ENCODE results near the gene TGFBR3L. TPM values are rescaled to one million over a fixed set of nuclear protein-coding genes. Genes with fewer than 3 reads are reported as not detected.
"Not testable (repeated sequence)": the region's sequence is repeated elsewhere in the genome, so short reads cannot be mapped to it uniquely, and the experiment has no call there.

The TGFBR3L gene
- total RNA-seq, 1 experiment from 2014 or later: not detected

DNA sequence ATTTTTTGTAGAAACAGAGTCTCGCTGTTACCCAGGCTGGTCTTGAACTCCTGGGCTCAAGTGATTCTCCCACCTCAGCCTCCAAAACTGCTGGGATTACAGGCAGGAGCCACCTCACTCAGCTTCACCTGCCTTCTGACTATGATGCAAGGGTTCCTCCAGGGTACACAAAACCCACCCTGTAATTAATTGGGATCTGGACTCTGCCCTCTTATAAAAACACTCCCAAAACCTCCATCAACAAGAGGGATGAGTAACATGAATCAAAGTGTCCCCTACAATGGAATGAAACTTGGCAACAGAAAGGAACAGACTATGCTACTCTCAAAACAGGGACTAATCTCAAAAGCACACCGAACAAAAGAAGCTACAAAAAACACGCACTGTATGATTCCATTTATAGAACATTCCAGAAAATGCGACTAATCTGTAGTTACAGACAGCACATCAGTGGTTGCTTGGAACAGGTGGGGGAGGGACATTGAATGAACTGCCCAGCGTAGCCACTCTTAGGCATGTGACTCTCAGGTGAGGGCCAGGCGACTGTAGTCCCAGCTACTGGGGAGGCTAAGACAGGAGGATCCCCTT is 37.3 kb upstream of the TGFBR3L start:
- in situ Hi-C loops (cut with HindIII; ENCODE audit: low pct_unique_long_range_greater_than_20kb, low sequenced_read_pairs): no loop called here
- no peak for DNase-seq (ENCODE audit: low read depth)

GRCh38 chr19:7879111-7879807 is 35.4 kb upstream of the TGFBR3L start:
- in situ Hi-C loops (cut with HindIII; ENCODE audit: low pct_unique_long_range_greater_than_20kb, low sequenced_read_pairs): no loop called here
- DNase-seq (ENCODE audit: low read depth): no peak

DNA sequence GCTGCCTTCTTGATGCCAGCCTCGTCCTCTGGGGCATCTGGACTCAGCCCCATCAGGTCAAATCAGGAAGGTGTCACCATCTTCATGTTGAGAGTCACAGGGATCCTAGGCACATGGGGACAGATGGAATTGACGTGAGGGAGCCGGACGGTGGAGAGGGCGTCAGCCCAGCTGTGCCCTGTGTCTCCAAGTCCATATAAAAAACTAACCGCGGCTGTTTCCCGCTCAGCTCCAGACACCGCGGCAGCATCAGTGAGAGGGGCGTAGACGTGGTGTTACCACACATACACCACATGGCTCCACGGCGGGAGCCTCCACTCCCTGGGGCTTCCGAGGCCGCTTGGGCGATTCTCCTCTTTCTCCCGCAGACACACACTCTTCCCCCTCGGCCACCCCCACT is 34.8 kb upstream of the TGFBR3L start:
- no peak for DNase-seq (ENCODE audit: low read depth)
- in situ Hi-C loops (cut with HindIII; ENCODE audit: low pct_unique_long_range_greater_than_20kb, low sequenced_read_pairs): no loop called here

DNA sequence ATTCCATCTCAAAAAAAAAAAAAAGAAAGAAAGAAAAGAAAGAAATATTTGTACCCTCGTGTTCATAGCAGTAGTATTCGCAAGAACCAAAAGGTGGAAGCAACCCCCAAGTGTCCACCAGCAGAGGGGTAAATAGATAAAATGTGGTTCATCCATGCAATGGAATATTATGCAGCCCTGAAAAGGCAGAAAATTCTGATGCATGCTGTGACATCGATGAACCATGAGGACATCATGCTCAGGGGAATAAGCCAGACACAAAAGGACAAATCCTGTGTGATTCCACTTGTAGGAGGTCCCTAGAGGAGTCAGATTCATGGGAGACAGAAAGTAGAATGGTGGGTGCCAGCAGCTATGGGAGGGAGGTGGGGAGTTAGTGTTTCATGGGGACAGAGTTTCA is 32.7 kb upstream of the TGFBR3L start:
- in situ Hi-C loops (cut with HindIII; ENCODE audit: low pct_unique_long_range_greater_than_20kb, low sequenced_read_pairs): no loop called here
- no peak for DNase-seq (ENCODE audit: low read depth)

DNA sequence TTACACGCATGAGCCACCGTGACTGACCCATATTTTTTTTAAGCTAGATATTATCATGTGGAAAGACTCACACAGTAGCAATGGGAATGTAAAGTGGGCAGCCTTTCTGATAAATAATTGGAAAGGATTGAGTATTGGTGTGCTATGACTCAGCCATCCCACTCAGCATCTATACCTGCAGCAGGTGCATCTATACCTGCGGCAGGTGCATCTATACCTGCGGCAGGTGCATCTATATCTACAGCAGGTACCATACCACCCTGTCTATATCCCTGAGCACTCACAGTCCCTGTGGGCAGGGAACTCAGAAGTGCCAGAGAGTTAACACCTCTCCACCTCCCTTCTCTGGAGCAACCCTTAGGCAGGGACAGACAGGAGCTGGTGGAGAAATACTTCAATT is 31.5 kb upstream of the TGFBR3L start:
- no peak for DNase-seq (ENCODE audit: low read depth)
- in situ Hi-C loops (cut with HindIII; ENCODE audit: low pct_unique_long_range_greater_than_20kb, low sequenced_read_pairs): no loop called here

DNA sequence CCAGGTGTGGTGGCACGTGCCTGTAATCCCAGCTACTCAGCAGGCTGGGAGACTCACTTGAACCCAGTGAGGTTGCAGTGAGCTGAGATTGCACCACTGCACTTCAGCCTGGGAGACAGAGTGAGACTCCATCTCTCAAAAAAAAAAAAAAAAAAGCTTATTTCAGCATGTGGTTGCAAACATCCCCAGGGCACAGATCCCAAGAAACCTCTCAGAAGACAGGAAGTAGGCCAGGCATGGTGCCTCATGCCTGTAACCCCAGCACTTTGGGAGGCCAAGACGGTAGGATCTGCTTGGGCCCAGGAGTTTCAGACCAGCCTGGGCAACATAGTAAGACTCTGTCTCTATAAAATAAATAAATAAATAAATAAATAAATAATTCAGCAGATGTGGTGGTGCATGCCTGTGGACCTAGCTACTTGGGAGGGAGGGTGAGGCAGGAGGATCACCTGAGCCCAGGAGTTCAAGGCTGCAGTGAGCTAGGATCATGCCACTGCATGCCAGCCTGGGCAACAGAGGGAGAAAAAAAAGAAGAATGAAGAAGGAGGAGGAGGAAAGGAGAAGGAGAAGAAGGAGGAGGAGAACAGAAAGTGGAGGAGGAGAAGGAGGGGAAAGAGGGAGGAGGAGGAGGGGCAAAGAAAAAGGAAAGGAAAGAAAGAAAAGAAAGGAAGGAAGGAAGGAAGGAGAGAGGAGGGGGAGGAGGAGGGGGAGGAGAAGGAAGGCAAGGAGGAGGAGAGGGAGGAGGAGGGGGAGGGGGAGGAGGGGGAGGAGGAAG is 30.6 kb upstream of the TGFBR3L start:
- no peak for DNase-seq (ENCODE audit: low read depth)
- in situ Hi-C loops (cut with HindIII; ENCODE audit: low pct_unique_long_range_greater_than_20kb, low sequenced_read_pairs): no loop called here

GRCh38 chr19:7885818-7886217 is 28.8 kb upstream of the TGFBR3L start:
- DNase-seq (ENCODE audit: low read depth): no peak

DNA sequence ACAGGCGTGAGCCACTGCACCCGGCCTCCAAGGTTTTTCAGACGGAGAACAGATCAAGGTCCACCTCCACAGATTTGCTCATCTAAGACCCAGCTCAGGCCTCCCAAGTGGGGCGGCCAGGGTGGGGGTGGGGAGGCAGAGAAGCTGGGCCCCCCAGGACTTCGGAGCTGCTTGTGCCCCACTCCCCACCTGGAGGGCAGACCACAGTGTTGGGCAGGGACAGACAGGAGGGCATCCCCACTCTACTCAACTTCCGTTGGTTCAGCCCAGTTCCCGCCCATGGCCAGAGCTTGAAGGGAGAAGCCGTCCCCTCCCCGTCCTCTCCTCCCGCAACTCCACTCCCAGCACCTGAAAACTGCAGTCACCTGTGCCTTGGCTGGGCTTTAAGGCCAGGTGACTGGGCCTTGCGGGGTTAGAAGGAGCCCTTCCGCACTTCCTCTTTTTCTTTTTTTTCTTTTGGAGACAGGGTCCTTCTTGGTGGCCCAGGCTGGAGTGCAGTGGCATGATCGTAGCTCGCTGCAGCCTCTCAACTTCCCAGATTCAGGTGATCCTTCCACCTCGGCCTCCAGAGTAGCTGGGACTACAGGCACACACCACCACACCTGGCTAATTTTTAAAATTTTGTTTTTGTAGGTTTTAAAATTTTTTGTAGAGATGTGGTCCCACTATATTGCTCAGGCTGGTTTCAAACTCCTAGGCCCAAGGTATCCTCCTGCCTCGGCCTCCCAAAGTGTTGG is 27.1 kb upstream of the TGFBR3L start:
- DNase-seq (ENCODE audit: low read depth): no peak
- in situ Hi-C loops (cut with HindIII; ENCODE audit: low pct_unique_long_range_greater_than_20kb, low sequenced_read_pairs): no loop called here

More at GRCh38 chr19:7885818-7886217, 28.8 kb upstream of the TGFBR3L start:
- in situ Hi-C loops (cut with HindIII; ENCODE audit: low pct_unique_long_range_greater_than_20kb, low sequenced_read_pairs): no loop called here

DNA sequence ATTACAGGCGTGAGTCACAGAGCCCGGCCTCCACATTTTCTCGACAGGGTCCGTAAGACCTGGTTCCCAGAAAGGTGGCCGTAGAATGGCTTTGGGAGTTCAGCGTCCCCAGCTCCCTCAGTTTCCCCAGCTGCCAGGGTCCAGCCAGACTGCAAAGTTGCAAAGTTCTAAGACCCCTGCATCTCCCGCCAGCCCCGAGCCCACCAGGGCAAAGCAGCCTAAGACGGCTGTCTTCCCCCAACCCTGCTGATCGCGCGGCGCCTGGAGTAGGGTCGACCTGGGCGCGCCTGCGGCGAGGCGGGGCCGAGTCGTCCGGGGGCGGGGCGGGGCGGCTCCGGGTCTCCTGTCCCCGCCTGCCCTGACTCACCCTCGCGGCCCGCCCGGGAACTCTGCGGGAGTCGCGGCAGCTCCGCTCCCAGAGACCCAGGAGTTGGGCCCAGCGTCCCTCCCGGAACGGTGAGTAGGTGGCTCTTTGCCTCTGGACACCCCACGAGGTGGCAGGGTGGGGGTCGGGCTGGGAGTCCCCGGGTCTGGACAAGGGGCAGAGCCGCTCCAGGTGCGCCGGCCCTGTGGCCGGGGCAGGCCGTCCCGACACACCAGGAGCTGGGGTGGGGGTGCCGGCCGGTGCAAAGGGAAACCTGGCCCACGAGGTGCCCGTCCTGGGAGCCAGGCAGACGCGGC is 26.3 kb upstream of the TGFBR3L start, which contains the start of gene LRRC8E:
LRRC8E (plus strand) TSS at position 366 of the 681 bp plus-strand sequence. CDS start 7,094 bp downstream, outside the sequence.
- in situ Hi-C loops (cut with HindIII; ENCODE audit: low pct_unique_long_range_greater_than_20kb, low sequenced_read_pairs): no loop called here
- DNase-seq (ENCODE audit: low read depth): peak; percentile 39

GRCh38 chr19:7888826-7889217 is 25.8 kb upstream of the TGFBR3L start:
- in situ Hi-C loops (cut with HindIII; ENCODE audit: low pct_unique_long_range_greater_than_20kb, low sequenced_read_pairs): no loop called here
- DNase-seq (ENCODE audit: low read depth): no peak

DNA sequence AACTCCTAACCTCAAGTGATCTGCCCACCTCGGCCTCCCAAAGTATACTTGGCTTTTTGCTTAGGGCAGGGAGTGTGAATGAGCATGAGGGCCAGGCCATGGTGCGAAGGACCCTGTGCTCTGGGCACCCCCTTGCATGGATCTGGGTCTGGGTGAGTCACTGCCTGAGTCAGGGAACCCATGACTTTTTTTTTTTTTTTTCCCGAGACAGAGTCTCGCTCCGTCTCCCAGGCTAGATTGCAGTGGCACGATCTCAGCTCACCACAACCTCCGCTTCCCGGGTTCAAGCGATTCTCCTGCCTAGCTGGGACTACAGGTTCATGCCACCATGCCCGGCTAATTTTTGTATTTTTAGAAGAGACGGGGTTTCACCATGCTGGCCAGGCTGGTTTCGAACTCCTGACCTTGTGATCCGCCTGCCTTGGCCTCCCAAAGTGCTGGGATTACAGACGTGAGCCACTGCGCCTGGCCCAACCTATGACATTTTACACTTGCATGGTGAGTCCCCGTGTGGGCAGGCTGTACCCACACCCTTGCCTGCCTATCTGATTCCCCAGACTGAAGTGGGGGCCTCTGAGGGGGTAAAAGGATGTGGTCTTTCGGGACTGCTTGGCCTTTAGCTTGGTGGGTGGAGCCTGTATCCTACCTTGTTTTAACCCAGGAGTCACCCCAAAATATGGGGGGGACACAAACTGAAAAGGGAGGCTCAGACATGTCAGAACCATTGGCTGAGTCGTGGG is 21.1 kb upstream of the TGFBR3L start:
- peak; percentile 51 for DNase-seq (ENCODE audit: low read depth)
- in situ Hi-C loops (cut with HindIII; ENCODE audit: low pct_unique_long_range_greater_than_20kb, low sequenced_read_pairs): not testable (repeated sequence)

- no peak for DNase-seq (ENCODE audit: low read depth)
- in situ Hi-C loops (cut with HindIII; ENCODE audit: low pct_unique_long_range_greater_than_20kb, low sequenced_read_pairs): no loop called here
Observed at GRCh38 chr19:7894612-7895309, 19.9 kb upstream of the TGFBR3L start.

DNA sequence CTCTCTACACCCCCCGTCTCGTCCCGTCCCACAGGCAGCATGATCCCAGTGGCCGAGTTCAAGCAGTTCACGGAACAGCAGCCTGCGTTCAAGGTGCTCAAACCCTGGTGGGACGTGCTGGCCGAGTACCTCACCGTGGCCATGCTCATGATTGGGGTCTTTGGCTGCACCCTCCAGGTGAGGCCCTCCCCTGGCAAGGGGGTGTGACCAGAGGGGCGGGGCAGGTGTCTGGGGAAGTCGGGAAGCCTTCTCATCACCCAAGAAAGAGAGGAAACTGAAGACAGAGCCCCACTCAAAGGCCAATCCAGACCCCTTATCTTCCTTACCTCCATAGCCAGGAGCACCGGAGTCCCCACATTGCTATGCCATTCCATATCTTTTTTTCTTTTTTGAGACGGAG is 19.1 kb upstream of the TGFBR3L start:
- in situ Hi-C loops (cut with HindIII; ENCODE audit: low pct_unique_long_range_greater_than_20kb, low sequenced_read_pairs): no loop called here
- no peak for DNase-seq (ENCODE audit: low read depth)

DNA sequence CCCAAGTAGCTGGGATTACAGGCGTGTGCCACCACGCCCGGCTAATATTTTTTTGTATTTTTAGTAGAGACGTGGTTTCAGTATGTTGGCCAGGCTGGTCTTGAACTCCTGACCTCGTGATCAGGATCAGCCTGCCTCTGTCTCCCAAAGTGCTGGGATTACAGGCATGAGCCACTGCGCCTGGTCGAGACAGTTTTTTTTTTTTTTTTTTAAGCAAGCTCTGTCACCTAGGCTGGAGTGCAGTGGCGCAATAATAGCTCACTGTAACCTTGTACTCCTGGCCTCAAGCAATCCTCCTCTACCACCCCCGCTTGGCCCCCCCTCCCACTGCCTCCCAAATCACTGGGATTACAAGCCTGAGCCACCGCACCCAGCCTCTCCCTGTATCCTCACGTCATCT is 17.3 kb upstream of the TGFBR3L start:
- in situ Hi-C loops (cut with HindIII; ENCODE audit: low pct_unique_long_range_greater_than_20kb, low sequenced_read_pairs): no loop called here
- no peak for DNase-seq (ENCODE audit: low read depth)

DNA sequence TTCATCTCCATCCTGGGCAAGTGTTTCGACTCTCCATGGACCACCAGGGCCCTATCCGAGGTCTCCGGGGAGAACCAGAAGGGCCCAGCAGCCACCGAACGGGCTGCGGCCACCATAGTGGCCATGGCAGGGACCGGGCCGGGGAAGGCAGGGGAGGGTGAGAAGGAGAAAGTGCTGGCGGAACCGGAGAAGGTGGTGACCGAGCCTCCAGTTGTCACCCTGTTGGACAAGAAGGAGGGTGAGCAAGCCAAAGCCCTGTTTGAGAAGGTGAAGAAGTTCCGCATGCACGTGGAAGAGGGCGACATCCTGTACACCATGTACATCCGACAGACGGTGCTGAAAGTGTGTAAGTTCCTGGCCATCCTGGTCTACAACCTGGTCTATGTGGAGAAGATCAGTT is 15.7 kb upstream of the TGFBR3L start:
- no peak for DNase-seq (ENCODE audit: low read depth)
- in situ Hi-C loops (cut with HindIII; ENCODE audit: low pct_unique_long_range_greater_than_20kb, low sequenced_read_pairs): no loop called here

GRCh38 chr19:7899751-7900378 is 14.8 kb upstream of the TGFBR3L start:
- in situ Hi-C loops (cut with HindIII; ENCODE audit: low pct_unique_long_range_greater_than_20kb, low sequenced_read_pairs): no loop called here
- no peak for DNase-seq (ENCODE audit: low read depth)
